OCI-LY3 (cell line): ENCODE data around the gene ANKRD28.

Source experiments
- EZH2phosphoT487 ChIP-seq: fragments of 200-600 bp; shearing (Covaris generic); IDR thresholded peaks from 2 replicates; pipeline ENCODE4 v1.6.1; 2018; ENCODE audit warnings: antibody characterized with exemption, mixed run types, low read depth
- TF ChIP-seq, protein P1 (sequence below): fragments of 200-600, 300-600 bp; sonication (generic); IDR thresholded peaks from 2 replicates; pipeline ENCODE4 v1.5.1; 2014; ENCODE audit warnings: antibody characterized with exemption, low read length, low read depth

DNA sequence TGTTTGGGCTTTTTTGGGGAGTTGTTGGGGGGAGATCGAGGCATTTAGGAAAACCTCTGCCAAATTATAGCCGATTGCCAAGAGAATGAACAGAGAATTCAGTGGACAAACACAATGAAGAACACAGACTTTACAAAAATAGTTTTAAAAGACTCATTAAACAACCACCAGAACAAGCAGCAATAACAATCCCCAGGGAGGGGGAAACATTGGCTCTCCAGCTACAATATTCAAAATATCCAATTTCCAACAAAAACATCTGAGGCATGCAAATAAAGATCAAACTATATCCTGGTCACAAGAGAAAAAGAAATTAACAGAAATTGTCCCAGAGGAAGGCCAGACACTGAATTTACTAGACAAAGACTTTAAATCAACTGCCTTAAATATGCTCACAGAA is 24.5 kb upstream of the ANKRD28 start:
- TF ChIP-seq, protein P1, sequence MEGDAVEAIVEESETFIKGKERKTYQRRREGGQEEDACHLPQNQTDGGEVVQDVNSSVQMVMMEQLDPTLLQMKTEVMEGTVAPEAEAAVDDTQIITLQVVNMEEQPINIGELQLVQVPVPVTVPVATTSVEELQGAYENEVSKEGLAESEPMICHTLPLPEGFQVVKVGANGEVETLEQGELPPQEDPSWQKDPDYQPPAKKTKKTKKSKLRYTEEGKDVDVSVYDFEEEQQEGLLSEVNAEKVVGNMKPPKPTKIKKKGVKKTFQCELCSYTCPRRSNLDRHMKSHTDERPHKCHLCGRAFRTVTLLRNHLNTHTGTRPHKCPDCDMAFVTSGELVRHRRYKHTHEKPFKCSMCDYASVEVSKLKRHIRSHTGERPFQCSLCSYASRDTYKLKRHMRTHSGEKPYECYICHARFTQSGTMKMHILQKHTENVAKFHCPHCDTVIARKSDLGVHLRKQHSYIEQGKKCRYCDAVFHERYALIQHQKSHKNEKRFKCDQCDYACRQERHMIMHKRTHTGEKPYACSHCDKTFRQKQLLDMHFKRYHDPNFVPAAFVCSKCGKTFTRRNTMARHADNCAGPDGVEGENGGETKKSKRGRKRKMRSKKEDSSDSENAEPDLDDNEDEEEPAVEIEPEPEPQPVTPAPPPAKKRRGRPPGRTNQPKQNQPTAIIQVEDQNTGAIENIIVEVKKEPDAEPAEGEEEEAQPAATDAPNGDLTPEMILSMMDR: no peak
- no peak for TF ChIP-seq EZH2phosphoT487
